ENCODE data around the gene PDXDC1. TPM values are rescaled to one million over a fixed set of nuclear protein-coding genes. Genes with fewer than 3 reads are reported as not detected.
A peak's percentile ranks its signal among the peaks of the same experiment; 100 is the strongest.
"Not testable (repeated sequence)": the region's sequence is repeated elsewhere in the genome, so short reads cannot be mapped to it uniquely, and the experiment has no call there.

The PDXDC1 gene
- total RNA-seq, 2 donors from 2014 or later, result 253 to 267 TPM

GRCh38 chr16:15154650-15155562, 180.1 kb downstream of the PDXDC1 start:
- H3K9me3 ChIP-seq; H3K27ac ChIP-seq; H3K4me3 ChIP-seq; intact Hi-C loops (cut with DNase I); H3K9ac ChIP-seq (ENCODE audit: low read depth in 2 of 2, low read length in 2 of 2); H3K36me3 ChIP-seq; H3K4me1 ChIP-seq; H3K27me3 ChIP-seq: not testable (repeated sequence)
- DNase-seq, result peak; percentile 91

GRCh38 chr16:15157644-15158043, 182.8 kb downstream of the PDXDC1 start:
- intact Hi-C loops (cut with DNase I); H3K27ac ChIP-seq; H3K9ac ChIP-seq (ENCODE audit: low read depth in 2 of 2, low read length in 2 of 2); H3K4me3 ChIP-seq; H3K36me3 ChIP-seq; H3K27me3 ChIP-seq; DNase-seq; H3K4me1 ChIP-seq; H3K9me3 ChIP-seq: not testable (repeated sequence)

GRCh38 chr16:15159671-15160070, 184.8 kb downstream of the PDXDC1 start:
- H3K4me1 ChIP-seq, DNase-seq: not testable (repeated sequence)

GRCh38 chr16:15160571-15160970, 185.7 kb downstream of the PDXDC1 start:
- intact Hi-C loops (cut with DNase I); H3K9ac ChIP-seq (ENCODE audit: low read depth in 2 of 2, low read length in 2 of 2); H3K9me3 ChIP-seq; H3K27ac ChIP-seq; H3K4me1 ChIP-seq; DNase-seq; H3K27me3 ChIP-seq; H3K36me3 ChIP-seq; H3K4me3 ChIP-seq: not testable (repeated sequence)

More at GRCh38 chr16:15159671-15160070, 184.8 kb downstream of the PDXDC1 start:
- H3K27me3 ChIP-seq; H3K36me3 ChIP-seq; H3K9ac ChIP-seq (ENCODE audit: low read depth in 2 of 2, low read length in 2 of 2); H3K27ac ChIP-seq; intact Hi-C loops (cut with DNase I); H3K4me3 ChIP-seq; H3K9me3 ChIP-seq: not testable (repeated sequence)

GRCh38 chr16:15163055-15163454, 188.2 kb downstream of the PDXDC1 start:
- H3K4me3 ChIP-seq; H3K27ac ChIP-seq; intact Hi-C loops (cut with DNase I): not testable (repeated sequence)

GRCh38 chr16:15166177-15166576, 191.4 kb downstream of the PDXDC1 start:
- H3K36me3 ChIP-seq; DNase-seq; H3K4me1 ChIP-seq; H3K27me3 ChIP-seq; H3K27ac ChIP-seq; H3K9ac ChIP-seq (ENCODE audit: low read depth in 2 of 2, low read length in 2 of 2); H3K9me3 ChIP-seq; intact Hi-C loops (cut with DNase I); H3K4me3 ChIP-seq: not testable (repeated sequence)

More at GRCh38 chr16:15163055-15163454, 188.2 kb downstream of the PDXDC1 start:
- DNase-seq; H3K27me3 ChIP-seq; H3K4me1 ChIP-seq; H3K9ac ChIP-seq (ENCODE audit: low read depth in 2 of 2, low read length in 2 of 2); H3K9me3 ChIP-seq; H3K36me3 ChIP-seq: not testable (repeated sequence)

GRCh38 chr16:15168303-15168702, 193.5 kb downstream of the PDXDC1 start:
- H3K36me3 ChIP-seq; H3K27ac ChIP-seq; H3K9ac ChIP-seq (ENCODE audit: low read depth in 2 of 2, low read length in 2 of 2): not testable (repeated sequence)

GRCh38 chr16:15168953-15169652, 194.3 kb downstream of the PDXDC1 start:
- intact Hi-C loops (cut with DNase I); H3K9me3 ChIP-seq; H3K36me3 ChIP-seq: not testable (repeated sequence)

More at GRCh38 chr16:15168303-15168702, 193.5 kb downstream of the PDXDC1 start:
- H3K4me1 ChIP-seq; H3K9me3 ChIP-seq; intact Hi-C loops (cut with DNase I); DNase-seq; H3K27me3 ChIP-seq; H3K4me3 ChIP-seq: not testable (repeated sequence)

GRCh38 chr16:15179909-15180308, 205.1 kb downstream of the PDXDC1 start:
- H3K36me3 ChIP-seq; H3K4me3 ChIP-seq; DNase-seq; H3K4me1 ChIP-seq; intact Hi-C loops (cut with DNase I); H3K27ac ChIP-seq; H3K27me3 ChIP-seq; H3K9me3 ChIP-seq; H3K9ac ChIP-seq (ENCODE audit: low read depth in 2 of 2, low read length in 2 of 2): not testable (repeated sequence)

More at GRCh38 chr16:15168953-15169652, 194.3 kb downstream of the PDXDC1 start:
- not testable (repeated sequence) for DNase-seq; H3K4me3 ChIP-seq; H3K9ac ChIP-seq (ENCODE audit: low read depth in 2 of 2, low read length in 2 of 2); H3K4me1 ChIP-seq; H3K27me3 ChIP-seq; H3K27ac ChIP-seq

- H3K27me3 ChIP-seq; H3K4me3 ChIP-seq; H3K9ac ChIP-seq (ENCODE audit: low read depth in 2 of 2, low read length in 2 of 2); H3K27ac ChIP-seq; intact Hi-C loops (cut with DNase I); H3K9me3 ChIP-seq; H3K4me1 ChIP-seq; H3K36me3 ChIP-seq; DNase-seq: not testable (repeated sequence)
Measured at GRCh38 chr16:15180946-15181345, 206.1 kb downstream of the PDXDC1 start.

GRCh38 chr16:15184000-15184399, 209.2 kb downstream of the PDXDC1 start:
- H3K27me3 ChIP-seq; H3K4me3 ChIP-seq; intact Hi-C loops (cut with DNase I); H3K9ac ChIP-seq (ENCODE audit: low read depth in 2 of 2, low read length in 2 of 2); H3K9me3 ChIP-seq; H3K27ac ChIP-seq; H3K4me1 ChIP-seq; DNase-seq; H3K36me3 ChIP-seq: not testable (repeated sequence)
